Large intestine (tissue), 12 donors: Measurements from ENCODE around the gene OR2A12. TPM values are rescaled to one million over a fixed set of nuclear protein-coding genes. Genes with fewer than 3 reads are reported as not detected.
"Not testable (repeated sequence)": the region's sequence is repeated elsewhere in the genome, so short reads cannot be mapped to it uniquely, and the experiment has no call there.

Source experiments
- DNase-seq, 2 donors: peaks; one replicate each; pipeline versions ENCODE4 v3.0.0 to v3.0.0-alpha.2; 2013
- H3K27ac ChIP-seq: one replicate; pipeline ENCODE4 v1.5.1; 2013; ENCODE audit warnings: low read length
- H3K27me3 ChIP-seq: 2 replicates; pipeline ENCODE4 v1.6.1; 2013; ENCODE audit warnings: low read length; ENCODE audit not compliant: control insufficient read depth, insufficient read depth
- H3K36me3 ChIP-seq: 2 replicates; pipeline ENCODE4 v1.6.1; 2013; ENCODE audit warnings: low read length; ENCODE audit not compliant: control insufficient read depth, insufficient read depth
- H3K4me1 ChIP-seq: one replicate; pipeline ENCODE4 v1.6.1; 2013; ENCODE audit warnings: low read length; ENCODE audit not compliant: control insufficient read depth, insufficient read depth
- H3K4me3 ChIP-seq: one replicate; pipeline ENCODE4 v1.5.1; 2013; ENCODE audit warnings: low read length
- H3K9me3 ChIP-seq: one replicate; pipeline ENCODE4 v1.6.1; 2013; ENCODE audit warnings: mild to moderate bottlenecking, low read depth, low read length, moderate library complexity; ENCODE audit not compliant: control insufficient read depth
- WGBS: methylation state at CpG from one replicate; pipeline ENCODE4 v1.1.5; 2013; ENCODE audit warnings: low lambda C conversion rate; ENCODE audit not compliant: insufficient coverage; 5-methylcytosine and 5-hydroxymethylcytosine counted together
- long read RNA-seq, 11 donors: transcript quantifications; one replicate each; lab custom pipeline, GENCODE V29; 2026
- polyA plus RNA-seq: library from polyadenylated mRNA; unstranded; fragments of 120-200 nt; gene quantifications from one replicate; pipeline ENCODE4 v1.2.1, GENCODE V29; 2013

Gene OR2A12, protein sequence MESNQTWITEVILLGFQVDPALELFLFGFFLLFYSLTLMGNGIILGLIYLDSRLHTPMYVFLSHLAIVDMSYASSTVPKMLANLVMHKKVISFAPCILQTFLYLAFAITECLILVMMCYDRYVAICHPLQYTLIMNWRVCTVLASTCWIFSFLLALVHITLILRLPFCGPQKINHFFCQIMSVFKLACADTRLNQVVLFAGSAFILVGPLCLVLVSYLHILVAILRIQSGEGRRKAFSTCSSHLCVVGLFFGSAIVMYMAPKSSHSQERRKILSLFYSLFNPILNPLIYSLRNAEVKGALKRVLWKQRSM
- 0.04 TPM for polyA plus RNA-seq
- long read RNA-seq, donor 1: 0 reads
- long read RNA-seq, donor 2: 0 reads
- long read RNA-seq, donor 3: 0 reads
- long read RNA-seq, donor 4: 0 reads
- long read RNA-seq, donor 5: 0 reads
- long read RNA-seq, donor 6: 0 reads
- long read RNA-seq, donor 7: 0 reads
- long read RNA-seq, donor 8: 0 reads
- long read RNA-seq, donor 9: 0 reads
- long read RNA-seq, donor 10: 0 reads
- long read RNA-seq, donor 11: 0 reads

DNA sequence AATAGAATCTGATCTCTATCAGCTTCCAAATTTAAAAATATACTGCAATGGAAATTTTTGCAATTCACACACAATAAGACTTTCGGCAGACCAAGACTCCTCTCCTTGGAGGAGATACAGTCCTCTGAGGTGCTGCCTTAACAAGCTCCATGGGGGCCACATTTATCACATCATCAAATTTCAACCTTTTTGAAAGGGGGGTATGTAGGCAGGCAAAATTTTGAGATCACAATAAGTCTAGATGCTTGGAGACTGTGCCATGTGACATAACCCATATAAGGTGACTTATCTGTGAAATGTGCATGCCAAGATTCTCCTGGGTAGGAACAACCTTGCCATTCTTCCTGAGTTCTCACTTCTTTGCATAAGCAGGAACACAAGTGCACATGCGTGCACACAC is at the start of gene OR2A12:
Gene OR2A12 (plus strand): TSS at position 301 of the 400 bp plus-strand sequence. CDS start 8,830 bp downstream, outside the sequence.
- Histone ChIP-seq H3K27me3 (no peaks in the 10 kb centered on the region), H3K36me3 (no peaks in the 10 kb centered on the region), H3K9me3 (no peaks in the 10 kb centered on the region), H3K4me1 (no peaks in the 10 kb centered on the region), H3K4me3 (no peak within 1 kb of the TSS), H3K27ac (no peak within 1 kb of the TSS)
- DNase-seq: no peak
- WGBS: no CpG with 5 or more reads among the region's 2 CpGs

DNA sequence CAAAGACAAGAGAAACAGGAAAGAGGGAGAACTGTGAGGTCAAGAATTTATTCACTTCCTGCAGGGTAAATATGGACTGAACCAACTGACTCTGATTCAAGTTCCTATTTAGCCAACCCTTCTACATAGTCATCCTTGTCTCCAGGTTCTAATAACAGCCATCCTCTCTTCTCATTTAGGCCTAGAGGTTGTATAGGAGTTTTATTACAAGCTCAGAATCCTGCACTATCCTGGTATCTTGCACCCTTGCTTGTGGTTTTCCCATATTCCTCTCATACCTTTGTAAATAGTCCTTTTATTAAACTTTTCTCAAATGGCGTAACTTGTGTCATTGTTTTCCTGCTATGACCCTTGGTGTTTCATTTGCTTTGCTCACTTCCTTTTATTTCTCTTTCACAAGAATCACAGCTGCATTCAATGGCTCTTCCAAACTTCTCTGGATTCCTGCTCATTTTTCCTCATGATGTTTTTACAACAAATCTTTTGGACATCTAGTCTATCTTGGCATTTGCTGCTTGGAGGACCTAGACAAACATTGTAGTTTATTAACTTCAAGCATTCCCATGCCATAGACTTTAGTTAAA is 49.7 kb upstream of the OR2A12 start:
- no peak for DNase-seq
- 44% methylated on average over 1 of the region's 1 CpG for WGBS
- Histone ChIP-seq H3K36me3 (no peaks in the 10 kb centered on the region), H3K27me3 (no peaks in the 10 kb centered on the region), H3K27ac (no peak overlapping the region), H3K4me1 (peaks cover 8% of the 10 kb centered on the region), H3K4me3 (no peak overlapping the region), H3K9me3 (no peaks in the 10 kb centered on the region)

DNA sequence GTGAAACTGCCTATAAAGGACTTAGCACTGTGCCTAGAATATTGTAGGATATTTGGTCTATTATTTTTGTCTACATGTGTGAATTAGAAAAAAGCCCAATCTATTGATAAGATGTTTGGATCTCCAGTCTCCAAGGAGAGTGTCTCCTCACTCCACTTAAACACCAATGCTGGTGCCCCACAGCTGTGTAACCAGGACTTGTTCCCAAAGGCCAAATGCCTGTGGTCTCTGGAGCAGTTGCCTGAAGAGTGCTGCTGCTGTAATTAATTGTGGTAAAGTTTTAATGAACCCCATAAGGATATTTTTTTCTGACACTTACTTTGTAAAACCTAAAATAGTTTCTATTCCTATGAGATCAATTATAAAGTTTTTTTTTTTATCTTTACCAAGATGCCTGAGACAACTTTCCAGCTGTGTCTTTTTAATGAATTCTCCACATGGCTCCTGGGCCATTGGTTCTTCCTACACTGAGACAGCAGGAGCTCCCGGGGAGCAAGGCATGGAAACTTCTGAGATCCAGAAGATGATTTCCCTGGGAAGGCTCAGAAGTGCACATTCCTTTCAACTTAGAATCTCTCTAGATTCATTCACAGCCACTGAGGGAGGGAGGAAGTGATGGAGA is 48.6 kb upstream of the OR2A12 start:
- no CpG with 5 or more reads among the region's 1 CpG for WGBS
- no peak overlapping the region for H3K27ac ChIP-seq

DNA sequence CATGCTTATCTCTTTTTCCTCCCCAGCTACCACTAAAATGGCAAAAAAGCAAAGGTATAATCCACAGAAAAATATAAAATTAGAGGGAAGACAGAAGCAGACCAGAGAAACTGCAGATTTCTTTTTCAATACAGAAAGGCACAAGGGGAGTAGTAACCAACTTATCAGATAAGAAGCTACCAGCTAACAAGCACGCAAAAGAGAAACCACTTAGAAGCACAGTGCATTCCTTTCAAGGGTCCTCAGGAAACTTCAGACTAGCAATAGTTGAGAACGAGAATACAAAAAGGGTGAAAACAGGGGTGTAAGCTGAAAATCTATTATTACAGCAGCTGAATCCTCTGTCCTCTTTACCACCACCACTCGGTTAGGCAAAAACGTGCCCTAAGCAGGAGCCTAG is 47.2 kb upstream of the OR2A12 start:
- 80% methylated on average over 1 of the region's 4 CpGs for WGBS
- no peak overlapping the region for H3K27ac ChIP-seq

More for the DNA sequence above, 48.6 kb upstream of the OR2A12 start:
- Histone ChIP-seq H3K36me3 (no peaks in the 10 kb centered on the region), H3K4me3 (no peak overlapping the region), H3K4me1 (peaks cover 4% of the 10 kb centered on the region), H3K27me3 (no peaks in the 10 kb centered on the region), H3K9me3 (no peaks in the 10 kb centered on the region)
- DNase-seq: no peak

DNA sequence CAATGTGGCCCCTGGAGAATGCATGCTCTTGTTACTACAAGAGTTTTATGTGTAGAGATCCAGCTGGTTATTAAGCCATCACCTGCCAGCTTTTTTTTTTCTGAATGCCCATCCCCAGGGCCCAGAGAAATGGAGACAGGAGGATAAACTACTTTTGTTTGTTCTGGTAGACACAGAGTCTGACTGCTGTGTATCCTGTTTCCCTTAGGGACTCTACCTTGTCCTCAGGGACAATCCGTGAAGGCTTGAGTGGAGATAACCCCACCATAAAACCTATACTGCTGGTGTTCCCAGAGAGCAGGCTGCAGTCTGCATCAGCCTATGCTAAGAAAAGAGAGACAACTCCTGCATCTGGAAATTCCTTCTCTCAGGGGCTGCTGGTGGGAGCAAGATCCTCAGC is 37.4 kb upstream of the OR2A12 start, which contains the start of gene OR2A5:
Gene OR2A5 (plus strand): TSS at position 301 of the 400 bp plus-strand sequence. CDS start 1,454 bp downstream, outside the sequence.
- peak in 1 of 2 donors; percentile 17 for DNase-seq
- Histone ChIP-seq H3K9me3 (no peaks in the 10 kb centered on the region), H3K4me1 (no peaks in the 10 kb centered on the region), H3K36me3 (no peaks in the 10 kb centered on the region), H3K27me3 (peaks cover 2% of the 10 kb centered on the region), H3K4me3 (no peak within 1 kb of the TSS), H3K27ac (no peak within 1 kb of the TSS)
- WGBS: no CpG with 5 or more reads among the region's 1 CpG

More for the DNA sequence above, 47.2 kb upstream of the OR2A12 start:
- Histone ChIP-seq H3K27me3 (no peaks in the 10 kb centered on the region), H3K4me3 (no peak overlapping the region), H3K36me3 (no peaks in the 10 kb centered on the region), H3K4me1 (no peaks in the 10 kb centered on the region), H3K9me3 (no peaks in the 10 kb centered on the region)
- DNase-seq: no peak

DNA sequence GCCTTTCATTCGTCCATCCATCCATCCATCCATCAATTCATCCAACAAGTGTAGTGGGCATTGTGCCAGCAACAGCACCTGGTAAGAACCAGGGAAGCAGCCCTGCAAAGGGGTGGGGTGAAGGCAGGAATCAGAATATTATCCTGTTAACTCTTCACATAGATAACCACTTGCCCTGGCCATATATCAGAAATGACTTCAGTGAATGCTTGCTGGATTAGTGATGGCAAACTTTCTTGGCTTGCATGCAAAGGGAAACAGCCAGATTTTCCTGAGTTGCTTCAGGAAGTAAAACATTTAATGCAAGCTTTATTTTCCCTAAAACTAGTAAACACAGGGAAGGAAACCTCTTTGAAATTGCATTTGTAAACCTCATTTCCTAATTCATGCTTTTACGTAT is 36.6 kb upstream of the OR2A12 start:
- H3K36me3 ChIP-seq: no peaks in the 10 kb centered on the region
- whole genome bisulfite sequencing: 100% methylated on average over 1 of the region's 2 CpGs
- no peaks in the 10 kb centered on the region for H3K9me3 ChIP-seq
- DNase-seq: no peak
- no peaks in the 10 kb centered on the region for H3K4me1 ChIP-seq
- H3K27ac ChIP-seq: no peak overlapping the region
- H3K27me3 ChIP-seq: peaks cover 2% of the 10 kb centered on the region
- H3K4me3 ChIP-seq: no peak overlapping the region

DNA sequence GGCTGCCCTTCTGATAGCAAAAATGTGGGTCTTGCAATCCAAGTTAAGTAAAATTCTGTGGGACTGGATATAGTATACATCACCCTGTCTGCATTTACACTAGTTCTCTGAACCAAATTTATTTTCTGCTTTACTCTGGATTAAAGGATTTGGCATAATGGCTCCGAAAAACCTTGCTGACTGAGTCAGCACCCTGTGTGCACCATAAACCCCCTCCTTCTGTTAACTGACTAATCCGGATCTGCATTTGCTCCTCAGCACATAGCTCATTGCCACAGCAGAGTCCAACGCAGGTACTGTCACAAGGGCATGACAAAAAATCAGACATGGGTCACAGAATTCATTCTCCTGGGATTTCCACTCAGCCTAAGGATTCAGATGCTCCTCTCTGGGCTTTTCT is 36.0 kb upstream of the OR2A12 start:
- Histone ChIP-seq H3K9me3 (no peaks in the 10 kb centered on the region), H3K4me1 (no peaks in the 10 kb centered on the region)
- WGBS: no CpG with 5 or more reads among the region's 3 CpGs

DNA sequence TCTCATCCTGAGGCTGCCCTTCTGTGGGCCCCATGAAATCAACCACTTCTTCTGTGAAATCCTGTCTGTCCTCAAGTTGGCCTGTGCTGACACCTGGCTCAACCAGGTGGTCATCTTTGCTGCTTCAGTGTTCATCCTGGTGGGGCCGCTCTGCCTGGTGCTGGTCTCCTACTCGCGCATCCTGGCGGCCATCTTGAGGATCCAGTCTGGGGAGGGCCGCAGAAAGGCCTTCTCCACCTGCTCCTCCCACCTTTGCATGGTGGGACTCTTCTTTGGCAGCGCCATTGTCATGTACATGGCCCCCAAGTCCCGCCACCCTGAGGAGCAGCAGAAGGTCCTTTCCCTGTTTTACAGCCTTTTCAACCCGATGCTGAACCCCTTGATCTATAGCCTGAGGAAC is 35.2 kb upstream of the OR2A12 start:
- not testable (repeated sequence) for DNase-seq, H3K4me1 ChIP-seq, H3K36me3 ChIP-seq, H3K9me3 ChIP-seq, H3K27ac ChIP-seq, H3K4me3 ChIP-seq, H3K27me3 ChIP-seq
- WGBS: no CpG with 5 or more reads among the region's 8 CpGs

More for the DNA sequence above, 36.0 kb upstream of the OR2A12 start:
- H3K27ac ChIP-seq: no peak overlapping the region
- DNase-seq: no peak
- H3K4me3 ChIP-seq: no peak overlapping the region
- no peaks in the 10 kb centered on the region for H3K36me3 ChIP-seq
- peaks cover 2% of the 10 kb centered on the region for H3K27me3 ChIP-seq

DNA sequence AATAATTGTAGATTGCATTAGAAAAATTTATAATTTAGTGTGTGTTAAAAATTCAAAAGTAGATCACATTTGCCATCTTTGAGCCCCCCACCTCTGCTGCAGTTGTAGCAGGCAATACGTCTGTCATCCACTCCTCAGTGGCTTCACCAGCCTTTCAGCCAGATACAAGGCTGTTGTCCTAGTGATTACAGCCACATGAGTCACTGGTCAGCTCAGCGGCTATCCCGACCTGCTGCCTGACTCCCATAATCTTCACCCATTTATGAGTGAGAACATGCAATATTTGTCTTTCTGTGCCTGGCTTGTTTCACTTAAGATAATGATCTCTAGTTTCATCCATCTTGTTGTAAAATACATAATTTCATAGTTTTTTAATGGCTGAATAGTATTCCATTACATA is 28.1 kb upstream of the OR2A12 start:
- Histone ChIP-seq H3K4me3 (no peak overlapping the region), H3K27ac (no peak overlapping the region), H3K36me3 (no peaks in the 10 kb centered on the region), H3K27me3 (no peaks in the 10 kb centered on the region), H3K4me1 (no peaks in the 10 kb centered on the region), H3K9me3 (no peaks in the 10 kb centered on the region)
- no peak for DNase-seq
- 17% methylated on average over 1 of the region's 3 CpGs for WGBS

DNA sequence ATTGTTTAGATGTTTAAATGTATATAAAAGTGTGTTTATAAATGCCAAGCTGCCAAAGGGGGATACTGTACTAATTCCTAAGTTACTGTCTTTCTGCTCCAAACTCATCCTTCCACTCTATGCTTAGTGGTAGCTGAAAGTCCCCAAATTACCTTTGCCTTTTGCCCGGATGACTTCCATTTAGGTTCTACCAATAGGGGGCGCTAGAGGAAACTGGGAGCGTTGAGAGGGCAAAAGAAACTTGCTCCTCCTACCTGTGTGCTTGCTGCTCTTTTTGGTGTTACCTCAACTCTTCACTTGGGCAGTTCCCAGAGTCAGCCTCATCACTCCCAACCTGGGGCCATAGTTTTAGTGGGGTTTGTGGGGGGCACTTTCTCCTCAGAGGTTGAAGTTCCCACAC is 22.4 kb upstream of the OR2A12 start:
- no CpG with 5 or more reads among the region's 3 CpGs for WGBS
- no peaks in the 10 kb centered on the region for H3K36me3 ChIP-seq

More for the DNA sequence above, 22.4 kb upstream of the OR2A12 start:
- Histone ChIP-seq H3K4me1 (no peaks in the 10 kb centered on the region), H3K27ac (no peak overlapping the region), H3K9me3 (no peaks in the 10 kb centered on the region), H3K27me3 (no peaks in the 10 kb centered on the region), H3K4me3 (no peak overlapping the region)
- DNase-seq: no peak
